Cardiac fibroblast (primary cell): ENCODE measurements around the gene ZNF274.

Experiments used
- DNase-seq, 2 donors: peaks; one replicate each; pipeline versions ENCODE4 v3.0.0 to v3.0.0-alpha.2; 2010; ENCODE audit warnings: low read depth in 2 of 2
- H3K4me3 ChIP-seq, 2 donors: replicated peaks in 1 of 2; 1 replicate in 1 of 2; 2 replicates in 1 of 2; pipeline ENCODE4 v1.5.1; 2011; ENCODE audit warnings: low read depth in 2 of 2, low read length in 2 of 2, mild to moderate bottlenecking in 2 of 2, moderate library complexity in 1 of 2
- TF ChIP-seq, protein P1 (sequence below): IDR thresholded peaks from one replicate; pipeline ENCODE4 v1.5.1; 2011; ENCODE audit warnings: low read depth, mild to moderate bottlenecking, low read length, inconsistent platforms

ZNF274 gene

DNA sequence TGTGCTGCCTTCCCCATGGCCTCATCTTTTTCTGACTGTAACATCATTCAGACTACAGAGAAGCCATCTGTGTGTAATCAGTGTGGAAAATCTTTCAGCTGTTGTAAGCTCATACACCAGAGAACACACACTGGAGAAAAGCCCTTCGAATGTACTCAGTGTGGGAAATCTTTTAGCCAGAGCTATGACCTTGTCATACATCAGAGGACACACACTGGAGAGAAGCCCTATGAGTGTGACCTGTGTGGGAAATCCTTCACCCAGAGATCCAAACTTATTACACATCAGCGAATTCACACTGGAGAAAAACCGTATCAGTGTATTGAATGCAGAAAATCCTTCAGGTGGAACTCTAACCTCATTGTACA, 78.7 kb downstream of the ZNF274 start:
- peak in 1 of 2 donors; percentile 27 for DNase-seq
- no peak overlapping the region for H3K4me3 ChIP-seq
- TF ChIP-seq, protein P1, sequence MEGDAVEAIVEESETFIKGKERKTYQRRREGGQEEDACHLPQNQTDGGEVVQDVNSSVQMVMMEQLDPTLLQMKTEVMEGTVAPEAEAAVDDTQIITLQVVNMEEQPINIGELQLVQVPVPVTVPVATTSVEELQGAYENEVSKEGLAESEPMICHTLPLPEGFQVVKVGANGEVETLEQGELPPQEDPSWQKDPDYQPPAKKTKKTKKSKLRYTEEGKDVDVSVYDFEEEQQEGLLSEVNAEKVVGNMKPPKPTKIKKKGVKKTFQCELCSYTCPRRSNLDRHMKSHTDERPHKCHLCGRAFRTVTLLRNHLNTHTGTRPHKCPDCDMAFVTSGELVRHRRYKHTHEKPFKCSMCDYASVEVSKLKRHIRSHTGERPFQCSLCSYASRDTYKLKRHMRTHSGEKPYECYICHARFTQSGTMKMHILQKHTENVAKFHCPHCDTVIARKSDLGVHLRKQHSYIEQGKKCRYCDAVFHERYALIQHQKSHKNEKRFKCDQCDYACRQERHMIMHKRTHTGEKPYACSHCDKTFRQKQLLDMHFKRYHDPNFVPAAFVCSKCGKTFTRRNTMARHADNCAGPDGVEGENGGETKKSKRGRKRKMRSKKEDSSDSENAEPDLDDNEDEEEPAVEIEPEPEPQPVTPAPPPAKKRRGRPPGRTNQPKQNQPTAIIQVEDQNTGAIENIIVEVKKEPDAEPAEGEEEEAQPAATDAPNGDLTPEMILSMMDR, result no peak

DNA sequence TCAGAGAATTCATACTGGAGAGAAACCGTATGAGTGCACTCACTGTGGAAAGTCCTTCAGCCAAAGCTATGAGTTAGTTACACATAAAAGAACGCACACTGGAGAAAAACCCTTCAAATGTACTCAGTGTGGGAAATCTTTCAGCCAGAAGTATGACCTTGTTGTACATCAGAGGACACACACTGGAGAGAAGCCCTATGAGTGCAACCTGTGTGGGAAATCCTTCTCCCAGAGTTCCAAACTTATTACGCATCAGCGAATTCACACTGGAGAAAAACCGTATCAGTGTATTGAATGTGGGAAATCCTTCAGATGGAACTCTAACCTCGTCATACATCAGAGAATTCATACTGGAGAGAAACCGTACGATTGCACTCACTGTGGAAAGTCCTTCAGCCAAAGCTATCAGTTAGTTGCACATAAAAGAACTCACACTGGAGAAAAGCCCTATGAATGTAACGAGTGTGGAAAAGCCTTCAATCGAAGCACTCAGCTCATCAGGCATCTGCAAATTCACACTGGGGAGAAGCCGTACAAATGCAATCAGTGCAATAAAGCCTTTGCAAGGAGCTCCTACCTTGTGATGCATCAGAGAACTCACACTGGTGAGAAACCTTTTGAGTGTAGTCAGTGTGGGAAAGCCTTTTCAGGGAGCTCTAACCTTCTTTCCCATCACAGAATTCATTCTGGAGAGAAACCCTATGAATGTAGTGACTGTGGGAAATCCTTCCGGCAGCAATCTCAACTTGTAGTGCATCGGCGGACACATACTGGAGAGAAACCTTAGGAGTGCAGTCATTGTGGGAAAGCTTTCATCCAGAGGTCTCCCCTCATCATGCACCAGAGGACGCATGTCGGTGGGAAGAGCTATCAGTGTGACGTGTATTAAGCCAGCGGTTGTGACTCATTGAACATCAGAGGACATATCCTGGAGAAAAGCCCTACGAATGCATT, 79.4 kb downstream of the ZNF274 start:
- TF ChIP-seq, protein P1, result no peak
- DNase-seq, result peak in 1 of 2 donors; percentile 29
- no peak overlapping the region for H3K4me3 ChIP-seq

DNA sequence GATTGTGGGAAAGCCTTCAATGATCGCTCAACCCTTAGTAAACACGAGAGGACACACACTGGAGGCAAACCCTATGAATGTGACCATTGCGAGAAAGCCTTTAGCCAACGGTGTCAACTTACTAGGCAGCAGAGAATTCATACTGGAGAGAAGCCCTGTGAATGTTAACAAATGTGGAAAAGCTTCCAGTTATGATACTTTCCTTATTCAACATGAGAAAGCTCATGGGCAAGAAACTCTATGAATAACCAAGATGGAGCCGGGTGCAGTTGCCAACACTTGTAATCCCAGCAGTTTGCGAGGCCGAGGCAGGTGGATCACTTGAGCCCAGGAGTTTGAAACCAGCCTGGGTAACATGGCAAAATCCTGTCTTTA, 80.0 kb downstream of the ZNF274 start:
- DNase-seq, result no peak
- no peak overlapping the region for H3K4me3 ChIP-seq
- TF ChIP-seq, protein P1, result no peak
